ENCODE data around the gene ABRAXAS1.

The ABRAXAS1 gene

DNA sequence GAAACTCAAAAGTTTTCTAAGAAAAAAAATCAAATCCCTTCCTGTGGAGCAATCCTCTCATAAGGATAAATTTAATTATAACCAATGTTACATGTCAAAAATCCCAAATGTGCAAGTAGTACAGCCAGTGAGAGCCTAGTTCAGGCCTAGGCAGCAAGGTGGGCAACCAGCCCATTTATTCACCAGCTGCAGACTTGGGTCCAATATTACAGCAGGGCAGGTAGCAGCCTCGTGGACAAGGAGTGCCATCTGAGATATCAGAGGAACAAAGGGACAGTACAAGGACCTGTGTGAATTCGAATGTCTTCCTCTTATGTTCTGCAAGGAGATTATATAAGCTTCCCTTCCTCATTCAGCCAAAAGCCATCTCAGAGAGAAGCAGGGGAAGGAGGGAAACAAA is 35.9 kb downstream of the ABRAXAS1 start:
- no peak for DNase-seq (ENCODE audit: low read depth)

DNA sequence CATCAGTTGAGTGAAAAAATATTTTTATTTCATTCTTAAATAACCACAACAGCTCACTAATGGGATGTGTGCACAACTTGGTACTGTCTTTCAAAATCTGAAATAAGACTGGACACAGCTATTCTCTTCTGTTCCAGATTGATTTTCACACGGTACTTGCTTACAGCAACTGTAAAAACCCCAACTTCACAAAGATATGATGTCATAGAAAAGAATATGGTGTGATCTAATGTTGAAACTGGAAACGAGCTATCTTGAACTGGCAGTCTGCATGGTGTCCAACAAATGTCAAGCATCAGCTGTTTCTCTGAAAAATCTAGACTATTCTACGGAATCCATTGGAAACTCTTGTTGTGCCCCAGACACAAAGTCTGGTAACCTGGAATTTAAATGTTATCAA is 44.0 kb downstream of the ABRAXAS1 start:
- DNase-seq (ENCODE audit: low read depth), result no peak

GRCh38 chr4:83440148-83440814 is 44.6 kb downstream of the ABRAXAS1 start:
- DNase-seq (ENCODE audit: low read depth), result no peak

DNA sequence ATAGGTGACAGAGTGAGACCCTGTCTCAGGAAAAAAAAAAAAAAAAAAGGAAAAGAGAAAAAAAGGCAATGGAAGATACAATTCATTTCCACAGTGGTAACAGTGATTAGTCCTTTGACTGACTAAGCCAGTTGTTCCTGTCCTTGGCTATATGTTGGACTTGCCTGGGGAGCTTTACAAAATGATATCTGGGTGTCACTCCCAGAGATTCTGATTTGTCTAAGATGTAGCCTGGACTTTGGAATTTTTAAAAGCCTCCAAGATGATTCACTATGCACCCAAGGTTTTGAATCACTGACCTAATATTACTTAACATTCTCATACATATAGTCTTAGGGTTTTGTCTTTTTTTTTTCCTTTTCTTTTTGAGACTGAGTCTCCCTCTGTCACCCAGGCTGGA is 46.2 kb downstream of the ABRAXAS1 start:
- no peak for DNase-seq (ENCODE audit: low read depth)

- no peak for DNase-seq (ENCODE audit: low read depth)
These were observed 48.2 kb downstream of the ABRAXAS1 start for GRCh38 chr4:83436680-83437079.

GRCh38 chr4:83431200-83431599 is 53.7 kb downstream of the ABRAXAS1 start:
- DNase-seq (ENCODE audit: low read depth), result no peak

DNA sequence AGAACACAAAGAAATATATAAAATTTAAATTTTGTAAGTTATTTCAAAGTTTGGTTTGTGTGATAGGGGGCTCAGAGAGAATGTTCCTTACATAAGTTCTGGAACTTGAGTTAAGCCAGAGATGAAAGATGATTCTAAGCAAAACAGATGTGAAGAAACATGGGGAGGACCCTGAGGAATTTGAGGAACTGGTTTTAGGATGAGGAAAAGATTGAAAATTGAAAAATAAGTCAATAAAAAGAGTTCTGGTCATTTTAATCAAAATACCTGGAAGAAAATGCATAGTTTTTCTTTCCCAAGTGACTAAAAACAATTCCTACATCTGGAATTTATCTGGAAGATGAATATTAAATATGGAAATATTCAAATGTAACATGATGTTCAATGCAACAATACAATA is 66.7 kb downstream of the ABRAXAS1 start:
- DNase-seq (ENCODE audit: low read depth), result no peak

GRCh38 chr4:83417566-83417965 is 67.3 kb downstream of the ABRAXAS1 start:
- no peak for DNase-seq (ENCODE audit: low read depth)

GRCh38 chr4:83413676-83414075 is 71.2 kb downstream of the ABRAXAS1 start:
- no peak for DNase-seq (ENCODE audit: low read depth)

Measured in fibroblast of gingiva (primary cell).